Activated CD4-positive, alpha-beta memory T cell treated with anti-CD3 and anti-CD28 coated beads for 36 hours (primary cell): ENCODE results near the gene EIF4G1. TPM values are rescaled to one million over a fixed set of nuclear protein-coding genes. Genes with fewer than 3 reads are reported as not detected.

Source experiments
- CTCF ChIA-PET: fragments of 350-600 bp; sonication (Branson Sonifier 250); formaldehyde crosslinking; loops from one replicate; lab custom pipeline; 2021; ENCODE audit warnings: antibody characterized with exemption, inconsistent platforms; lab: Charles Lee
- POLR2A ChIA-PET: fragments of 350-600 bp; sonication (Branson Sonifier 250); formaldehyde crosslinking; loops from one replicate; lab custom pipeline; 2021; ENCODE audit warnings: antibody characterized with exemption; lab: Charles Lee
- DNase-seq: peaks from one replicate; pipeline ENCODE4 v3.0.0-alpha.2; 2020
- H3K27ac Mint-ChIP-seq: one replicate; pipeline ENCODE4 v1.8.0; 2021; ENCODE audit warnings: mixed read lengths
- H3K27me3 Mint-ChIP-seq: one replicate; pipeline ENCODE4 v1.8.0; 2021; ENCODE audit warnings: mixed read lengths
- H3K36me3 Mint-ChIP-seq: one replicate; pipeline ENCODE4 v1.8.0; 2021; ENCODE audit warnings: mixed read lengths
- H3K4me1 Mint-ChIP-seq: one replicate; pipeline ENCODE4 v1.8.0; 2021; ENCODE audit warnings: low read depth, mixed read lengths
- H3K4me3 Mint-ChIP-seq: one replicate; pipeline ENCODE4 v1.8.0; 2021; ENCODE audit warnings: mild to moderate bottlenecking, mixed read lengths
- H3K9me3 Mint-ChIP-seq: one replicate; pipeline ENCODE4 v1.8.0; 2021; ENCODE audit warnings: mixed read lengths
- intact Hi-C: fragments of 100-400 bp; cut with micrococcal nuclease; formaldehyde crosslinking; loops from one replicate; pipeline ENCODE4 v1.15.1; 2023
- total RNA-seq, 2 experiments: library from RNA; stranded (reverse); gene quantifications; one replicate each; pipeline ENCODE4 v1.2.3, GENCODE V29; 2021

Gene EIF4G1
- total RNA-seq, 2 experiments from 2014 or later, result 410 to 432 TPM

- H3K36me3 Mint-ChIP-seq, result no peaks in the 10 kb centered on the region
- H3K4me1 Mint-ChIP-seq, result peaks cover 2% of the 10 kb centered on the region
- peaks cover 5% of the 10 kb centered on the region for H3K27me3 Mint-ChIP-seq
- H3K9me3 Mint-ChIP-seq, result no peaks in the 10 kb centered on the region
- H3K4me3 Mint-ChIP-seq, result no peak overlapping the region
- CTCF ChIA-PET, result interaction anchor here (0.6 to 4.8 kb wide), 3 partner anchors 11 to 64 kb away, joined by 3 to 53 read pairs (median 4); no protein-coding TSS in a partner anchor
- POLR2A ChIA-PET, result no interaction called here
- intact Hi-C loops, result loop anchor here (10.0 kb wide), 1 partner anchor 596 kb away; the partner anchor contains the start of gene YEATS2
- DNase-seq, result no peak
- H3K27ac Mint-ChIP-seq, result no peak overlapping the region
Measured at GRCh38 chr3:184290331-184290730, 24.1 kb upstream of the EIF4G1 start.

GRCh38 chr3:184291044-184291737 lies 23.2 kb upstream of the EIF4G1 start:
- CTCF ChIA-PET, result interaction anchor here (4.8 kb wide), 1 partner anchor 64 kb away, joined by 53 read pairs; no protein-coding TSS in a partner anchor
- intact Hi-C loops, result loop anchor here (10.0 kb wide), 1 partner anchor 596 kb away; the partner anchor contains the start of gene YEATS2
- Mint-ChIP-seq H3K9me3 (no peaks in the 10 kb centered on the region), H3K4me3 (no peak overlapping the region), H3K36me3 (no peaks in the 10 kb centered on the region), H3K27me3 (peaks cover 2% of the 10 kb centered on the region), H3K27ac (no peak overlapping the region), H3K4me1 (peaks cover 2% of the 10 kb centered on the region)
- DNase-seq, result no peak
- POLR2A ChIA-PET, result no interaction called here

- ChIA-PET POLR2A (no interaction called here), CTCF (interaction anchor here (4.8 kb wide), 1 partner anchor 65 kb away, joined by 53 read pairs; no protein-coding TSS in a partner anchor)
- DNase-seq, result no peak
- Mint-ChIP-seq H3K9me3 (no peaks in the 10 kb centered on the region), H3K4me3 (no peak overlapping the region), H3K27me3 (no peaks in the 10 kb centered on the region), H3K4me1 (peaks cover 2% of the 10 kb centered on the region), H3K27ac (no peak overlapping the region), H3K36me3 (no peaks in the 10 kb centered on the region)
- intact Hi-C loops, result loop anchor here (10.0 kb wide), 1 partner anchor 597 kb away; the partner anchor contains the start of gene YEATS2
Measured at GRCh38 chr3:184291738-184292445, 22.5 kb upstream of the EIF4G1 start.

GRCh38 chr3:184295771-184296170 lies 18.6 kb upstream of the EIF4G1 start:
- no peak overlapping the region for H3K4me3 Mint-ChIP-seq
- no peaks in the 10 kb centered on the region for H3K27me3 Mint-ChIP-seq
- H3K27ac Mint-ChIP-seq, result no peak overlapping the region
- peaks cover 13% of the 10 kb centered on the region for H3K36me3 Mint-ChIP-seq
- H3K9me3 Mint-ChIP-seq, result no peaks in the 10 kb centered on the region
- CTCF ChIA-PET, result interaction anchor here (1.0 to 3.1 kb wide), 2 partner anchors 46 to 68 kb away, joined by 5 to 17 read pairs; partner anchors contain the start of gene EEF1AKMT4
- intact Hi-C loops, result loop anchor here (5.0 to 10.0 kb wide), 3 partner anchors 408 to 658 kb away; partner anchors contain the start of genes KLHL24 and YEATS2
- DNase-seq, result no peak
- H3K4me1 Mint-ChIP-seq, result peaks cover 15% of the 10 kb centered on the region
- POLR2A ChIA-PET, result no interaction called here

DNA sequence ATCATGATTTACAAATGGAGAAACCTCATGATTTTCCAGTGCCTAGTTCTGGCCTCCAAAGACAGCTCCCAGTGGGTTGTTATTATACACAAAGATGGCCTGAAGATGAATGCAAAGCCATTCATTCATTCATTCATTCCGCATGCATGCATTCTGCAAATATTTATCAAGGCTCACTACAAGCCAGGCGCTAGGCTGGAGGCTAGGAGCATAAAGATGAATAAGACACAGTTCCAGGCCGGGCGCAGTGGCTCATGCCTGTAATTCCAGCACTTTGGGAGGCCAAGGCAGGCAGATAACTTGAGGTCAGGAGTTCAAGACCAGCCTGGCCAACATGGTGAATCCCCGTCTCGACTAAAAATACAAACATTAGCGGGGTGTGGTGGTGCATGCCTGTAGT lies 17.8 kb upstream of the EIF4G1 start:
- CTCF ChIA-PET, result no interaction called here
- intact Hi-C loops, result loop anchor here (5.0 to 10.0 kb wide), 3 partner anchors 409 to 659 kb away; partner anchors contain the start of genes KLHL24 and YEATS2
- peaks cover 17% of the 10 kb centered on the region for H3K36me3 Mint-ChIP-seq

GRCh38 chr3:184298759-184299487 lies 15.5 kb upstream of the EIF4G1 start, which contains the start of gene PSMD2:
Gene PSMD2 (plus strand): TSS chr3:184299241. CDS start chr3:184299267, 26 bp downstream.
- H3K36me3 Mint-ChIP-seq, result peaks cover 32% of the 10 kb centered on the region

More for the DNA sequence above, 17.8 kb upstream of the EIF4G1 start:
- DNase-seq, result no peak
- peaks cover 20% of the 10 kb centered on the region for H3K4me1 Mint-ChIP-seq
- H3K4me3 Mint-ChIP-seq, result no peak overlapping the region
- POLR2A ChIA-PET, result no interaction called here
- H3K27me3 Mint-ChIP-seq, result no peaks in the 10 kb centered on the region
- no peak overlapping the region for H3K27ac Mint-ChIP-seq
- H3K9me3 Mint-ChIP-seq, result no peaks in the 10 kb centered on the region

DNA sequence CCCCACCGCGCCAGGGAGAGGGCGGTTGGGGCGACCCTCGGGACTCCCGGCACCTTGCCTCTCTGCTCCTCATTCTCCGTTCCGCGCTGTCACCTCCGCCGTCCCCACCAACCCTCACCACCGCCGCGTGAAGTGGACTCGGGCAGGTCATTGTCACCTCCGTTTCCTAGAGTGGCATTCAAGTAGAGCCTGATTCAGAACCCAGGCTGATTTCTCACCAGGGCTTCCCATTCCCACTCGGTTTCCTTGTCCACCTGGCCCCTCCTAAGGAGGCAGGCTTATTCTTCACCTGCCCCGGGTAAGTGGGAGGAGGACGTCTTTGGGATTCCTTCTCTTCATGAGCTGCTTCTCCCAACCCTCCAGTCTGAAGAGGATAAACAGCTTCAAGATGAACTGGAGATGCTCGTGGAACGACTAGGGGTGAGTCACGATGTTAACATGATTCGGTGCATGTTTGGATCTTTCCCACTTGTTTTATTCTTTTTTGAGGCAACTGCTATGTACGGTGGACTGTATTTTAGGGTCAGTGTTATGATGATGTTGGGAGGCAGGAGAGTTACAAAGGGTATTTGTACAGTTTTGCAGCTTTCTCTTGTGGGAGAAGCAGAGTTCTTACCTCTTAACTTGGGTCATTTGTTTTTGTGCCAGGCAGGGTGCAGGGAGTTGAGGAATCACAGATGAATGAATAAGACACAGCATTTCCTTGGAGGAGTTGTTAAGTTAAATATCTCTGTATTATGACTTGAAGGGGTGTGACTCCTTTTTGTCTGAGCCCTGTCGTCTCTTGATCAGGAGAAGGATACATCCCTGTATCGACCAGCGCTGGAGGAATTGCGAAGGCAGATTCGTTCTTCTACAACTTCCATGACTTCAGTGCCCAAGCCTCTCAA lies 14.7 kb upstream of the EIF4G1 start:
- Mint-ChIP-seq H3K9me3 (no peaks in the 10 kb centered on the region), H3K4me1 (peaks cover 21% of the 10 kb centered on the region), H3K27ac (peak overlapping the region; percentile 82), H3K4me3 (peak overlapping the region; percentile 93), H3K36me3 (peaks cover 36% of the 10 kb centered on the region), H3K27me3 (no peaks in the 10 kb centered on the region)
- intact Hi-C loops, result loop anchor here (1.0 to 10.0 kb wide), 10 partner anchors 15 to 662 kb away; partner anchors contain the start of genes ABCC5, ABCF3, AP2M1 and CAMK2N2
- no peak for DNase-seq
- POLR2A ChIA-PET, result interaction anchor here (0.7 to 1.2 kb wide), 2 partner anchors 36 to 104 kb away, joined by 3 read pairs; no protein-coding TSS in a partner anchor
- CTCF ChIA-PET, result interaction anchor here (0.6 to 2.2 kb wide), 3 partner anchors 11 to 402 kb away, joined by 3 to 5 read pairs (median 3); no protein-coding TSS in a partner anchor

More at GRCh38 chr3:184298759-184299487, 15.5 kb upstream of the EIF4G1 start, which contains the start of gene PSMD2:
- intact Hi-C loops, result loop anchor here (1.0 to 10.0 kb wide), 10 partner anchors 15 to 662 kb away; partner anchors contain the start of genes ABCC5, ABCF3, AP2M1 and CAMK2N2
- H3K9me3 Mint-ChIP-seq, result no peaks in the 10 kb centered on the region
- peak; percentile 99 for DNase-seq
- ChIA-PET CTCF (interaction anchor here (0.7 to 2.2 kb wide), 6 partner anchors 9 to 395 kb away, joined by 3 to 5 read pairs (median 4); no protein-coding TSS in a partner anchor), POLR2A (interaction anchor here (0.7 to 1.2 kb wide), 3 partner anchors 16 to 104 kb away, joined by 3 read pairs; no protein-coding TSS in a partner anchor)
- peak within 1 kb of the TSS; percentile 82 for H3K27ac Mint-ChIP-seq
- H3K4me1 Mint-ChIP-seq, result peaks cover 21% of the 10 kb centered on the region
- peak within 1 kb of the TSS; percentile 93 for H3K4me3 Mint-ChIP-seq
- no peaks in the 10 kb centered on the region for H3K27me3 Mint-ChIP-seq

DNA sequence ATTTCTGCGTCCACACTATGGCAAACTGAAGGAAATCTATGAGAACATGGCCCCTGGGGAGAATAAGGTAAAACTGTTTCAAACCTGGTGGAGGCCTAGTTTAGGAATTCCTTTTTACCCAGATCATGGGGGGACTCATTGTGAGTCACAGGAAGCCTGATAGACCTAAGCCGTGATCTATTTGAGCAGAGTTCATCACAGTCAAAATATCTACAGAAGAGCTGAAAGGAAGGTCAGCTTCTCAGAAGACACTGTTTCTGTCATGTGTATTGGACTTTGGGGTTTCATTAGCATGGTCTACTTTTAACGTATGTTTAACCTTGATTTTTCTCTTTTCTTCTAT lies 14.1 kb upstream of the EIF4G1 start:
- POLR2A ChIA-PET, result interaction anchor here (1.2 kb wide), 1 partner anchor 35 kb away, joined by 3 read pairs; no protein-coding TSS in a partner anchor
- Mint-ChIP-seq H3K9me3 (no peaks in the 10 kb centered on the region), H3K4me3 (peak overlapping the region; percentile 93), H3K27me3 (no peaks in the 10 kb centered on the region), H3K27ac (peak overlapping the region; percentile 82), H3K4me1 (peaks cover 21% of the 10 kb centered on the region), H3K36me3 (peaks cover 38% of the 10 kb centered on the region)
- intact Hi-C loops, result no loop called here
- DNase-seq, result no peak
- CTCF ChIA-PET, result interaction anchor here (1.0 to 2.2 kb wide), 3 partner anchors 11 to 403 kb away, joined by 3 to 5 read pairs (median 3); no protein-coding TSS in a partner anchor

- DNase-seq, result no peak
- no peaks in the 10 kb centered on the region for H3K9me3 Mint-ChIP-seq
- H3K27me3 Mint-ChIP-seq, result no peaks in the 10 kb centered on the region
- intact Hi-C loops, result no loop called here
- CTCF ChIA-PET, result interaction anchor here (1.0 to 1.5 kb wide), 3 partner anchors 48 to 78 kb away, joined by 3 to 5 read pairs (median 4); partner anchors contain the start of gene EEF1AKMT4
- H3K36me3 Mint-ChIP-seq, result peaks cover 62% of the 10 kb centered on the region
- H3K4me1 Mint-ChIP-seq, result peaks cover 8% of the 10 kb centered on the region
- H3K4me3 Mint-ChIP-seq, result no peak overlapping the region
- H3K27ac Mint-ChIP-seq, result no peak overlapping the region
- POLR2A ChIA-PET, result interaction anchor here (0.7 kb wide), 1 partner anchor 22 kb away, joined by 3 read pairs; no protein-coding TSS in a partner anchor
Measured at GRCh38 chr3:184305577-184305976, 8.8 kb upstream of the EIF4G1 start.

DNA sequence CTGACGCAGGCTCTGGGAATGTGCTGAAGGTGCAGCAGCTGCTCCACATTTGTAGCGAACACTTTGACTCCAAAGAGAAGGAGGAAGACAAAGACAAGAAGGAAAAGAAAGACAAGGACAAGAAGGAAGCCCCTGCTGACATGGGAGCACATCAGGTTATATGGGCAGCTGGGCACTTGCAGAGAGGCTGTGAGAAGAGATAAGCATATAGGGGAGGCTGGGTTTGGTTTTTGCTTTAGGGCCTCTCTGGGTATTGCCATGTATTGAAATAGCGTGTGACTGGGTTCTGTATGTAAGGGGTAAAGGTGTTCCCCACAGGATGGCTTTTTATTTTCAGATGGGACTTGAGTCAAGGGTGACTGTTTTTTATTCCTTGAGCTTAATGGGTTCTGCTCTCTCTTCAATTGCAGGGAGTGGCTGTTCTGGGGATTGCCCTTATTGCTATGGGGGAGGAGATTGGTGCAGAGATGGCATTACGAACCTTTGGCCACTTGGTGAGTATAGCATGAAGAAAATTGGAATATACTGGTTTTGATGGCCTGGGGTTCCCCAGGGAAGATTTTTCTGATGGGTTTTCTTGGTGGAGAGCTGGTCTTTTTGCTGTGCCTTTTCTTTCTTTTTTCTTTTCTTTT lies 7.9 kb upstream of the EIF4G1 start:
- no peak overlapping the region for H3K4me3 Mint-ChIP-seq
- no peak overlapping the region for H3K27ac Mint-ChIP-seq
- CTCF ChIA-PET, result interaction anchor here (1.0 to 1.5 kb wide), 3 partner anchors 47 to 79 kb away, joined by 3 to 5 read pairs (median 4); partner anchors contain the start of gene EEF1AKMT4

More for the DNA sequence above, 7.9 kb upstream of the EIF4G1 start:
- POLR2A ChIA-PET, result interaction anchor here (1.2 kb wide), 1 partner anchor 9 kb away, joined by 6 read pairs; no protein-coding TSS in a partner anchor
- Mint-ChIP-seq H3K27me3 (no peaks in the 10 kb centered on the region), H3K36me3 (peaks cover 59% of the 10 kb centered on the region), H3K9me3 (no peaks in the 10 kb centered on the region), H3K4me1 (peaks cover 3% of the 10 kb centered on the region)
- no peak for DNase-seq
- intact Hi-C loops, result no loop called here
